ENCODE measurements around the gene LRRC3C.

Gene LRRC3C

DNA sequence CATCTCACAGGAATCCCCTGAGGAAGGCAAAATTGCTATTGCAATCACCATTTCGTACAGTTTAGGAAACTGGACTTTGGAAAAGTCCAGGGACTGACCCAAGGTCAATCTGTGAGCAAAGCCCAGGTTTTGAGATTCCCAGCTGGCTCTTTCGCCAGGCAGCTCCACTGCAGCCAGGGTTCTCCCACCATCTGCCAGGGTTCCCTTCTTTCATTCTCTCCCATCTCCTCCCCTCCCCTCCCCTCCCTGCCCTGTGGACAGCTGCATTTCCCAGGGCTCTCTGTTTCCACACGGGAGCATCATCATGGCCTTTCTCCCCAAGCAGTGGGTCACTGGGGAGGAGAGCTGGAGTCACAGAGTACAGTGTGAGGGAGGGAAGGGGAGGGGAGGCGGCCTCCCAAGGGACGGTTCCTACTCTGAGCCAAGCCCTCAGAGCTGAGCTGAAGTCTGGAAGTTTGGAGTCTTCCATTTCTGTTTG is 23.4 kb downstream of the LRRC3C start:
- DNase-seq = no peak

DNA sequence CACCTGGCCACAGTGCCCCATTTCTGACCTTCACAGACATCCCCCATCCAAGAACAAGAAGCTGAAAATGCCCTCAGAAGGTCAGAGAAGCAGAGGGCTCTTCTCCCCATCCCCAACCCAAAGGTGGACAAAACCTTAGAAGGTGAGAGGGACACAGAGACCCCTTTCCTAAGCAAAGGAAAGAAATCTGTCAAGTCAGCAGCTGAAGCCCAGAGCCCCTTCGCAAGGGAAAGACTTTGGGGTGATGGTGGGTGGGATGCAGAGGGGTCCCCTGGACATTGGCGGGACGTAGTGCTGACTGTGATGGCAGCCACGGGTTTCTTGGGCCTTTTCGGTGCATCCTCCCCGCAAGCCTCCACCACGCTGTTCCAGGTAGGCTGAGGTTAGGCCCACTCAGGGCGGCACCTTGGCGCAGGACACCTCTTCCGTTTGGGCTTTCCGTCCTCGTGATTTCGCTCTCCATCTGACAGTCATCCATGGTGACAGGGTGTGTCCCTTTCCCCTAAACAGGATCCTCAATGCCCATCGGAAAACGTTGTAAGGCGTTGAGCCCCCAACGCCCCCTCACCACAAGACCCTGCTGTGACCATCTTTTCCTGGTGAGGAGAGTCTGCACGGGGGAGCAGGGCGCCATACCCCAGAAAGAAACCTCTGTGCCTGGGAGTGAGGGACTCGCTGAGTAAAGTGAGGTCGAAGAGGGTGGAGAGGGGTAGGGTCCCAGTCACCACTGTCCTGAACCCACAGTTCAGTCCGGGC is 24.6 kb downstream of the LRRC3C start:
- DNase-seq = no peak

DNA sequence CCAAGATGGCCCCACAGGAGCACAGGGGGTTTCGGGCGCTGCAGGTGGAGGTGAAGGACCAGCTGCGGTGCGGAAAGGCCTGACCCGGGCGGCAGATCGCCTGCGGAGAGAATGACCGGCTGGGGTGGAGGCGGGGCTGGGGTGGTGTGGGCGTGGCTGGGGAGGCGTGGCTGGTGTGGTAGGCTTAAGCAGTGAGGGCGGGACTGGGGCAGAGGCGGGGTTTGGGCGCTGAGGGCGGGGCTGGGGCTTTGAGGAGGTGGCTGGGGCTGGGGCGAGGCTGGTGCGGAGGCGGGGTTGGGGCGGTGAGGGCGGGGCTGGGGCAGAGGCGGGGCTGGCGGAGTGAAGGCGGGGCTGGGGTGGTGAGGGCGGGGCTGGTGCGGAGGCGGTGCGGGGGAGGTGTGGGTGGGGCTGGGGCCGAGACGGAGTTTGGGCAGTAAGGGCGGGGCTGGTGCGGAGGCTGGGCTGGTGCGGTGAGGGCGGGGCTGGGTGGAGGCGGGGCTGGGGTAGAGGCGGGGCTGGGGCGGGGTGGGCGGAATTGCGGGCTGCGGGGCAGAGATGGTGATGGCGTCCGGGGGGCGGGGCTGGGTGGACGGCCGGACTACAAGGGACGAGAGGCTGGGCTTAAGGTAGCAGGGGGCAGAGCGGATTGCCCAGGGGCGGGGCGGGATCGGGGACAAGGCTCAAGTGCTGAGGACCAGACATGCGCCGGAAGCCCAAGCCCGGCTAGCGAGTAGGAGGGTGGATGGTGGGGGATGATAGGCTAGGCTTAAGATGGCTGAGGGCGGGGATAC is 25.3 kb downstream of the LRRC3C start:
- peak; percentile 95 for DNase-seq

DNA sequence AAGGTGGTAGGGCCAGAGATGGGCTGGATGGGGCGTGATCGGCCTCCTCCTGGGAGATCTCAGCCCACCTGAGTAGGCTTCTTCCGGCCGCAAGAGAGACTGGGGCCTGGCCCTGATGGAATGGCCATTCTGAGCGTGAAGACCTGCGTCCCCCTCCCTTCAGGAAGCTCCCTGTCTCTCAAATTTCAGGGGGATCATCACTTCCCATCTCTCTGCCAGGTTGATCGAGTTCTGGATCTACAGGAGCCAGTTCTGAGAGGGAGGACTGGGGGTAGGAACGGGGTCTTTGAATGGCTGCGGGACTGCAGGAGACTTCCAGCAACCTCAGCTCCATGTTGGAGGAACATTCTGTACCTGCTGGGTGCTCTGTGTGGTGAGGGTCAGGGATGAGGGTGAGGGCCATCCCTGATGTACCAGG is 25.9 kb downstream of the LRRC3C start:
- DNase-seq = no peak

DNA sequence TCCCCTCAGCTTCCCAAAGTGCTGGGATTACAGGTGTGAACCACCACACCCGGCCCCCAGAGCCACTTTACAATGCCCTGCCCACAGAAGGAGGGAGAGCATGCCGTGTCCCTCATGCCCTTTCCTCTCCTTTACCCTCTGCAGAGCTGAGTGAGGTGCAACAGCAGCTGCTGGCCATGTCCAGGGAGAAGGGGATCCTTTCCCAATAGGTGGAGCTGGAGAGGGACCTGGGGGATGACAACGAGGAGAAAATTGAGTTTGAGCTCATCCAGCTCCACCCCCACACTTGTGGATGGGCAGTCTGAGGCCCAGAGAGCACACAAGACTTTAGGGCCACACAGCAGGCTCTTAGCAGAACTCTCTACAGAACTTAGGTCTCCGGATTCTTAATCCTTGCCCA is 27.3 kb downstream of the LRRC3C start:
- DNase-seq = no peak

DNA sequence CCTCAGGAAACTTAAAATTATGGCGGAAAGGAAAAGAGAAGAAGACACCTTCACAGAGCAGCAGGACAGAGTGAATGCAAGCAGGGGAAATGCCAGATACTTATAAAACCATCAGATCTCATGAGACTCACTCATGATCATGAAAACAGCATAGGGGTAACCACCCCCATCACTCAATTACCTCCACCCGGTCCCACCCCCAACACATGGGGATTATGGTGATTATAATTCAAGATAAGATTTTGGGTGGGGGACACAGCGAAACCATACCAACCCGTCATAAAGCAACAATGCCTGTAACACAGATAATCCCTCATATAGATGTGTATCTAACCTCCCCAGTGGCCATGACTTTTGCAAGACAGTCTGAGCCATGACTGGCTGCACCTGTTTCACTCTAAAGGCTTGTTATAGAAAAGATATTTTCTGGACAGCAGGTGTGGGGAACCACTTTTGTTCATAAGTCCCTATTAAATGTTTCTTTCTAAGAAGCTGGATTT is 28.2 kb downstream of the LRRC3C start:
- DNase-seq = no peak

DNA sequence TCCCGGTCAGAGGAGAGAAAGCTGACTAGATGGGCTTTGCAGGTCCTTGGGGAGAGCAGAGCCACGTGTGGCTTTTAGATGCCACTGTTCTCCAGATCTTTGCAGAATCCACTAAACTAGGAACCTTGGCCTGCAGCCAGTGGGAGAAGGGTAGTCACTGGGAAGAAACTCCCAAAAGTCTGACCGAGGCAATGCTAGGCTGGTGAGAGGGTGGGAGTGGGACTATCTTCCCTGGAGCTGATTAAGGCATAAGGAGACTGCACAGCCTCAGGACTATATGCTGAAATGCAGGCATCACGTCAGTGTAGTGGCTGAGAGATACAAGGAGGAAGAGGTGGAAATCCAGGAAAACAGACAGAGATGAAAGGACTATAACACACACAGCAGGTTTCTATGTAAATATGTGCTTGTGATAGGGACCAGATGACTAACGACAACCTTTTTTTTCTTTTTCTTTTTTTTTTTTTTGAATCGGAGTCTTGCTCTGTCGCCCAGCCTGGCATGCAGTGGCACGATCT is 33.1 kb downstream of the LRRC3C start:
- no peak for DNase-seq

DNA sequence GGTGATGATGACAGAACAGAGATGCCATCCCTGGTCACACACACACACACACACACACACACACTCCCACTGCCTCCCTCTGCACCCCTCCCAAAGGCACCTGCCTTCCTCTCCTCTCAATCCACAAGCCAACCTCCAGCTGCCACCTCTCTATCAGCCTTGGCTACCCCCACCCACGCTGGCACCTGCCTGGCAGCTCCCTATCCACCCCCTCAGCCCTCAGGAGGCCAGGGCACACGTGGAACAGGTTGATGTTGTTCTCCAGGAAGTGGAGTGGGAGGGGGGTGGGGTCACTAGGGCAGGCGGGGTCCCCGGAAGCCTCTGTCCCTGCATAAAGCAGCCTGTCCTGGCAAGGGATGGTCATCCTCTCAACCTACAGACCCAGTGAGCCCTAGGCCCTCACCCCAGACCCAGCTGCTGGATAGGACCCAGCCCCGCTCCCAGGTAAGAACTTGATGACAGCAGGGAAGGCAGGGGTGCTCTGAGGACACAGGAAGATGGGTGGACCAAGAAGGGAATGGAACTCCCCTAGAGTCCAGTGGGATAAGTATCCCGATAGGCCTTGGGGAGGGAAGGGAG is 35.2 kb downstream of the LRRC3C start, which contains the start of gene GSDMA:
Gene GSDMA, plus strand, starts transcription at position 363 of the 579 bp plus-strand sequence. CDS start 2,684 bp downstream, outside the sequence.
- DNase-seq = peak; percentile 23

DNA sequence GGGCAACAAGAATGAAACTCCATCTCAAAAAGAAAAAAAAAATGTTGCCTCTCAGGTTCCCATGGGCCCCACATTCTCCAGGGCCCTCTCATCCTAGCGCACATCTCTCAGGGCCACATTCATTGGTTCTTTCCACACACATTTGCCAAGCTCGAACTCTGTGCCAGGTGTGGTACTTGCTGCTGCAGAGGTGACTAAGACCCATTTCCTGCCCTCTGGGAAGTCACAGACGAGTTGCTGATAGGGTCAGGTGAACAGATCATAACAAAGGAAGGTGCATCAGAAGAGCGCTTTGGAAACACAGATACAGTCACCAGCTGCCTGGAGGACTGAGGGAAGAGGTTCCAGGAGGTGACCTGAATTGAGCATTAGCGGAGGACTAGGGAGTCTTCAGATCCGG is 36.3 kb downstream of the LRRC3C start:
- DNase-seq = peak; percentile 23

DNA sequence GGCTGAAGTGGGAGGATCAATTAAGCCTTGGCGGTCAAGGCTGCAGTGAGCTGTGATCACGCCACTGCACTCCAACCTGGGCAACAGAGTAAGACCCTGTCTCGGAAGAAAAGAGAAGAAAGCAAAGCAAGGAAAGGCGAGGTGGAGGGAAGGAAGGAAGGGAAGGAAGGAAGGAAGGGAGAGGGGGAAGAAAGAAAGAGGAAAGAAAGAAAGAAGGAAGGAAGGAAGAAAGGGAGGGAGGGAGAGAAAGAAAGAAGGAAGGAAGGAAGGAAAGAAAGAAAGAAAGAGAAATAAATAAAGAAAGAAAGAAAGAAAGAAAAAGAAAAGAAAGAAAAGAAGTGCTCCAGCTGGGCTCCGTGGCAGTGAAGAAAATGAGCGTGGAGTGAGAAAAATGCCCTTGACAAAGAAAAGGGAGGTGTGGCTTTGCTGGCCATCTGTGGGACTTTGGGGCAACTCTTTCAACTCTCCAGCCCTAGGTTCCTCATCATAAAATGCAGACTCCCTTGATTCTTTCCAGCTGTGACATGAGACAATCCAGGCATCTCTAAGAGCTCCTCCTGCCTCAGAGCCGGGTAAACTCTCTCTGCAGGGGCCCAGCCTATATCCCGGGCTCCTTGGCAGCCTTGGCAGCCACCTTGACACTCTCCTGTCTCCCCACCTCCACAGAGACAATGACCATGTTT is 37.6 kb downstream of the LRRC3C start:
- DNase-seq = no peak

DNA sequence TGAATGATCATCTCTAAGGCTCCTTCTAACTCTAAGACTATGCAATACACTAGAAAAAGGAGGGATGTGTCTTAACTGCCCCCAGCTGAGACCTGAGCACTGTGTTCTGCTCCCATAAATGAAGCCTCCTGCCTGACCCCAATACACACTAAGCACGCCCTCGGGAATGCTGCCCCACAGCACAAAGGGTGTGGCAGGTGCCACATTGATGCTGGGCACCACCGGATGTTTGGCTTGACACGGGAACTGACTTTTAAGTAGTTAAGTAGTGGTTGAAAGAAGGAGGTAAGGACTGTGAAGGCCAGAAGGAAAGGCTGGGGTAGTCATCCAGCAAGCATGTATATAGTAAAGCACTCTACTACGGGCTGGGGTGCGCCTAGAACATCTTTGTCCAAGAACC is 39.2 kb downstream of the LRRC3C start:
- DNase-seq = no peak

DNA sequence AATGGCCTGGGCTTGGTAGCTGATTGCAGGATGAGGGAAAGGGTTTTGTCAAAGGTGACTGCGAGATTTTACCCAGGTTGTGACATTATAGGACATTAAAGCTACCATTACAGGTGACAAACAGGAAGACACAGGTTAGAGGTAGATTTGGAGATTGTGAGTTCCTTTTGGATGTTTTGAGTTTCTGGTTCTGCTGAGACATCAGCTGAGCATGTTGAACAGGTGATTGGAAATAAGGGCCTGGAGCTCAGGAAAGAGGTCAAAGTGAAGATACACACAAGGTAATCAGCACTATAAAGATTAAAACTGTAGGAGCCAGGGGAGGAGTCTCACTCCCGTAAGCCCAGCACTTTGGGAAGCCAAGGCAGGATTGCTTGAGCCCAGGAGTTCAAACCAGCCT is 41.2 kb downstream of the LRRC3C start:
- no peak for DNase-seq

DNA sequence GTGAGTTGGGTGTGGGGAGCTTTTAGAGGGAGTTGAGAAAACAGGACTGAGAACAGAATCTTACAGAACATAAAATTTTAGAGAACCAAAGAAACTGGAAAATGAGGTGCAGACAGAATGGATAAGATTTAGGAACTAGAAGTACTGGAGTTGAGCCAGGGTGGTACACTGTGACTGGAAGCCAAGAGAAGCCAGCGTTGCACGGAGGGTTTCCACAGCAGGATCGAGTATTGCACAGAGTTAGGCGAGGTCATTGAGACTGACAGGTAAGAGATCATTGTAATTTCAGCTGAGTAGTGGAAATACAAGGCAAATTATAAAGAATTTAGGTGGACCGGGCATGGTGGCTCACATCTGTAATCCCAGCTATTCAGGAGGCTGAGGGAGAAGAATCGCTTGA is 41.8 kb downstream of the LRRC3C start:
- no peak for DNase-seq

DNA sequence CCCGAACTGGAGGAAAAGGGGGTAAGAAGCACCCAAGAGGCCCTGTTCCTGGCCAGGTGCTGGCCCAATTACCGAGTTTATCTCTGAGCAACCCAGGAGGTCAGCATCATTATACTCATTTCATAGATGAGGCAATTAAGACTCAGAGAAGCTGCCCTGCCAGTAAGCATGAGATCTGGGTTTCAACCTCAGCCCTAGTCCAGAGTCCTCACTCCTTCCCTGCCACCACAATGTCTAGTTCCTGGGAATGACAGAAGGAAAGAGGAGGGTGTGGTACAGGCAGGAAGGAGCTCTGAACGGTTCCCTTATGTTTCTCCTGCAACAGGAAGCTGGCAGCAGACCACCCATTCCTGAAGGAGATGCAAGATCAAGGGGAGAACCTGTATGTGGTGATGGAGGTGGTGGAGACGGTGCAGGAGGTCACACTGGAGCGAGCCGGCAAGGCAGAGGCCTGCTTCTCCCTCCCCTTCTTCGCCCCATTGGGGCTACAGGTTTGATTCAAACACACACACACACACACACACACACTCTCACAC is 42.7 kb downstream of the LRRC3C start:
- no peak for DNase-seq

DNA sequence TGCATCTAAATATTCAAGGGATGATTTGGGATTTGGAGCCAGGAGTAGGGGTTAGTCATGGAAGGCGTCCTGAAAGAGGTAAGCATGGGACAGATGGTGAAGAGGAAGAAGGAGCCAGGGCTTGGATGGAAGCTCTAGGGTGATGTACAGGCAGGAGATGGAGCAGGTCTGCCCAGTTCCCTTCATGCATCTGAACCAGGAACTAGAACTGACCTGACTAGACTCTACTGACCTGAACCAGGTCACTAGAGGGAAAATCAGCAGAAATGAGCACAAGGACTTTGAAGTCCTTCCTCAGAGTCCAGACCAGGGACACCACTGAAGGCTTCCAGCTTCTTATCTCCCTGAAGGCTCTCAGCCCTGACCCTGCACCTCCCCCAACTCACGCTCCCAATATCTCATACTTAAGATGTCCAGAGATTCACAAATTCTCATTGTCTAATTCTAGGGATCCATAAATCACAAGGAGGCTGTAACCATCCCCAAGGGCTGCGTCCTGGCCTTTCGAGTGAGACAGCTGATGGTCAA is 43.6 kb downstream of the LRRC3C start:
- DNase-seq = no peak

DNA sequence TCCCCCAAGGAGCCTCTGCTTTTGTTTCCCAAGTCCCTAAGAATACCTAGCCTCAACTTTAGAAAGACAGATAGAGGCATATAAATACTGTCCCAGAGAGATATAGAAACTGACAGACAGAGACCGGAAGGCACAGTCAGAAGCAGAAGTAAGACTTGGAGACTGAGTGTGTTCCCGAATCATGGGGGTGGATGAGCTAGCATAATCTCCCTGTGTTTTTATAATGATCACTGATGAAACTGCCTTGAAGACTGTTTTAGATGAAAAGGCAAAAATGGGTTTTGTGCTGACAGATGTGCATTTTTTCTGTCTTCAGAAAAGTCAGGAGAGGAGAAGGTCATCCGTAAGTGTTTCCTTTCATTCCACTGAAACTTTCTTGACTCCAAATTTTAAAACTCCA is 44.7 kb downstream of the LRRC3C start:
- no peak for DNase-seq

DNA sequence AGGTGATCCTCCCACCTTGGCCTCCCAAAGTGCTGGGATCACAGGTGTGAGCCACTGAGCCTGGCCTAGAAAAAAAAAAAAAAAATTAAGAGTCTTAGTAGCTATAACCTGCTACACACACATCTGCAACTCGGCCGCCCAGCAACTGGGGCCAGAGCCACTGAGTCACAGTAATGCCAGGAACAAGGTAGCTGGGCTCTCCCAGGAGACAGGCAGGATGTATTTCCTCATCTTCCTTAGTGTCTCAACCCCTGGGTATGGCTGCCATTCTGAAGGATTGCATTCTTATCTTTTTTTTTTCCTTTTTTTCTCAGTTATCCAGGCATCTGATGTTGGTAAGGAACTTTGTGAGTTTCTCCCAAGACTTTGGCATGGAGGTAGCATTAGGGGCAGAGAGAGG is 46.0 kb downstream of the LRRC3C start:
- no peak for DNase-seq

DNA sequence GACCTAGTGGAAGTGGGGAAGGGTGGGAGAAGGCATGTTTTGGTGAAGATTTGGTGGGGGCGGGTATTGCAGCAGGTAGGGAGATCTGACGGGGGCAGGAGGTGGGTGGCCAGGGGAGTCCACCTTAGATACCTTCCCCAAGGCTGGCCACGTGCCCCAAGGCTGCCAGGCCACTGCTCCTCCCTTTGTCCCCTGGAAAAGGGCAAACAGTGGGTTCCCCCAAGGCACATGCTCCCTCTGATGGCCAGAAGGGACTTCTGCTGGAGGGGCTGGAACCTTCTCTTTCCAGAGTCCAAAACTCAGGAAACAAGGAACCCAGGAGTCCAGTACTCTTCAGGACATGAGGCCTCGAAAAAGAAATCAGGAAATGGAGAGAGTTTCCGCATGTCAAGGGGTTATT is 46.9 kb downstream of the LRRC3C start:
- no peak for DNase-seq

DNA sequence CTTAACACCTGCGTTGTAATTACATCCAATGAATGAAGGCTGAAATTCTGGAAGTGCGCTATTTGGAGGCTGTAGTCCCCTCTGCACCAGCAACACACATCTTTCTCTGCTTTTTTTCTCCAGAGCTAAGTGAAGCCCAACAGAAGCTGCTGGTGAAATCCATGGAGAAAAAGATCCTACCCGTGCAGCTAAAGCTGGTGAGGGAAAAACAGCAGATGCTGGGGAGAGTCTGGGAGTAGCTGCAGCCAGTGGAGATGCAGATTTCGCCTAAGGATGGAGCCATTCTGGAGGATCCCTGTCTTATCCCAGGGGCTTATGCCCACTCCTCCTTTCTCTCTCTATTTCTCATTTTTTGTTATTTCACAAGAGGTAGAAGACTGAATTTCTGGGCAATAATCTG is 48.3 kb downstream of the LRRC3C start:
- DNase-seq = no peak

DNA sequence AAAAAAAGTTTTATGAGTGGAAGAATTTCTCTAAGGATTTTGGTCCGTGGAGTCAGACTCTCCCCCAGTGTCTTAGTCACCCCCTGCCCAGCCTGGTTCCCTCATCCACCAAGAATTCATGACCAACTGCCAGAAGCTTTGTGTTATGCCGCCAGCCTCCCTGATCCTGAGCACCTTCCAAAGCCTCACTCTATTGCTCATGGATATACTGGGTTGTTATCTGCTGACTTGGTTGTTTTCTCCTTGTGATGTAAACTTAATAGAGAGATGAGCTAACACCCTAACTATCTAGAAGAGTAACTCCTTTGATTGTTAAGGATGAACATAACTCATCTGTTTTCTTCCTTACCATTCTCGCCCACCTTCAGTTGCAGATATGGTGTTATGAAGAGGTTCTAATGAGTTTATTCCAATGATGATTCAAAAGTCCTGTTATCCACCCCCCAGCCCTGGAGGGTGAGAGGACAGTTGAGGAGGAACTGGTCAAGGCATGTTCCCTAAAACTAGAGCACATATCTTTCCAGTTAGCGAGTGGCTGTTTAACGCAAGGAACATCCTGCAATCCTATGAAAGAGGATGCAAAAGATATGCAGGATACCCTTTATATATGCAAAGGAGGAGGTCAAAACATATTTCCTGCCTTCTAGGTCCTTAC is 51.6 kb downstream of the LRRC3C start:
- DNase-seq = no peak

DNA sequence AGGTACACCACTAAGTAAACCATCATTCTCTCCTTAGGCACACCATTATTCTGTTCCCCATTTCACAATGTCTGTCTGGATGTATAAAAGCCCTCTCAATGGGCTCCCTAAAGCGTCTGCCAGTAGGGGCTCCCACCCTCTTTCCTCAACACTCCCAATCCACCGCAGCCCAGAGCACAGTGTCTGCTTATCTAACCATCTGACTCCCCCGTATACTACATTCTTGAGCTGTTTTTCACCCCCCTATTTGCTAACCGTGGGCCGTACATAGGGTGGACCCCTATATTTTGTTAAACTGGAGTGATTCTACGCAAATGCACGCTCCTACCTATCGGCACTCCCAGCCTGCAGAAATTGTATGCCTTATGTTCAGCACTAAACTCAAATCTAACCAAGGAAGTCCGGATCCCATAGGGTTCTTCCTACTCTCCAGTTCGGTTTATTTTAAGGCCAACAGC is 52.4 kb downstream of the LRRC3C start:
- DNase-seq = no peak

All from activated T-cell treated with anti-CD3 and anti-CD28 coated beads for 4 hours (primary cell).